H1 (cell line): ENCODE results near the gene TSPAN4.

ENCODE experiments used
- ASH2L ChIP-seq: fragments of 200-600, 300-600 bp; sonication (generic); IDR thresholded peaks from one replicate; pipeline ENCODE4 v1.7.1; 2017; ENCODE audit warnings: low read length
- CEBPB ChIP-seq: IDR thresholded peaks from 2 replicates; pipeline ENCODE4 v1.6.1; 2012; ENCODE audit warnings: low read depth, low read length
- CTCF ChIP-seq, 3 experiments: IDR thresholded peaks; 1 replicate in 2 of 3; 2 replicates in 1 of 3; pipeline versions ENCODE4 v1.5.1 to v1.6.1; 2011; ENCODE audit warnings: low read length in 3 of 3, mild to moderate bottlenecking in 3 of 3, inconsistent platforms in 2 of 3, low read depth in 1 of 3, moderate library complexity in 1 of 3; ENCODE audit not compliant: insufficient read depth in 1 of 3; ENCODE audit errors: control extremely low read depth in 1 of 3
- HDAC2 ChIP-seq, 2 experiments: fragments of 300-600 bp in 1 of 2; sonication (generic) in 1 of 2; IDR thresholded peaks; 2 replicates each; pipeline ENCODE4 v1.6.1; 2011 to 2012; ENCODE audit warnings: low read depth in 2 of 2, low read length in 2 of 2, mild to moderate bottlenecking in 2 of 2, moderate library complexity in 2 of 2, borderline replicate concordance in 1 of 2, inconsistent platforms in 1 of 2
- YY1 ChIP-seq: IDR thresholded peaks from 2 replicates; pipeline ENCODE4 v1.6.1; 2011; ENCODE audit warnings: low read depth, mild to moderate bottlenecking, low read length

GRCh38 chr11:832529-833113, 10.0 kb upstream of the TSPAN4 start, which contains the start of gene CD151:
- TF ChIP-seq HDAC2 (IDR thresholded peaks at IDR 0.05; ENCODE audit: borderline replicate concordance in 1 of 2, low read depth in 2 of 2, low read length in 2 of 2) (no peak), YY1 (0 out of 2 replicates have a peak, but pooled peaks have one; percentile 10), CTCF (IDR thresholded peaks at IDR 0.05; ENCODE audit: control extremely low read depth in 1 of 3, insufficient read depth in 1 of 3, low read depth in 1 of 3, low read length in 3 of 3) (peak in 1 of 3 experiments; percentile 4; a peak in 1 of 4 replicates), CEBPB (no peak), ASH2L (peak; percentile 2)
